Suprapubic skin (tissue), 3 donors: ENCODE results near the gene NGLY1.

Source experiments
- POLR2AphosphoS5 ChIP-seq, 3 donors: sonication (generic); formaldehyde crosslinking; IDR thresholded peaks; one replicate each; pipeline ENCODE4 v1.6.1; 2017; ENCODE audit warnings: antibody characterized with exemption in 3 of 3
- TF ChIP-seq, protein P1 (sequence below), 2 donors: fragments of 200-600 bp in 1 of 2; fragments of 450-650 bp in 1 of 2; sonication (generic) in 1 of 2; IDR thresholded peaks; one replicate each; pipeline ENCODE4 v1.5.1; 2016 to 2019; ENCODE audit warnings: antibody characterized with exemption in 2 of 2, mild to moderate bottlenecking in 1 of 2, moderate library complexity in 1 of 2

- TF ChIP-seq, protein P1, sequence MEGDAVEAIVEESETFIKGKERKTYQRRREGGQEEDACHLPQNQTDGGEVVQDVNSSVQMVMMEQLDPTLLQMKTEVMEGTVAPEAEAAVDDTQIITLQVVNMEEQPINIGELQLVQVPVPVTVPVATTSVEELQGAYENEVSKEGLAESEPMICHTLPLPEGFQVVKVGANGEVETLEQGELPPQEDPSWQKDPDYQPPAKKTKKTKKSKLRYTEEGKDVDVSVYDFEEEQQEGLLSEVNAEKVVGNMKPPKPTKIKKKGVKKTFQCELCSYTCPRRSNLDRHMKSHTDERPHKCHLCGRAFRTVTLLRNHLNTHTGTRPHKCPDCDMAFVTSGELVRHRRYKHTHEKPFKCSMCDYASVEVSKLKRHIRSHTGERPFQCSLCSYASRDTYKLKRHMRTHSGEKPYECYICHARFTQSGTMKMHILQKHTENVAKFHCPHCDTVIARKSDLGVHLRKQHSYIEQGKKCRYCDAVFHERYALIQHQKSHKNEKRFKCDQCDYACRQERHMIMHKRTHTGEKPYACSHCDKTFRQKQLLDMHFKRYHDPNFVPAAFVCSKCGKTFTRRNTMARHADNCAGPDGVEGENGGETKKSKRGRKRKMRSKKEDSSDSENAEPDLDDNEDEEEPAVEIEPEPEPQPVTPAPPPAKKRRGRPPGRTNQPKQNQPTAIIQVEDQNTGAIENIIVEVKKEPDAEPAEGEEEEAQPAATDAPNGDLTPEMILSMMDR (IDR thresholded peaks at IDR 0.05) = no peak
- TF ChIP-seq POLR2AphosphoS5 (IDR thresholded peaks at IDR 0.05) = no peak
Measured at GRCh38 chr3:25775936-25776335, 7.3 kb downstream of the NGLY1 start.
